Suppressor macrophage treated with lipopolysaccharide for 1 hour (primary cell): ENCODE data around the gene TRIM49D1.
A peak's percentile ranks its signal among the peaks of the same experiment; 100 is the strongest.
"Not testable (repeated sequence)": the region's sequence is repeated elsewhere in the genome, so short reads cannot be mapped to it uniquely, and the experiment has no call there.

Source experiments
- DNase-seq, 3 donors: peaks; one replicate each; pipeline ENCODE4 v3.0.0-alpha.2; 2020 to 2022

TRIM49D1 gene

GRCh38 chr11:89922195-89922660, at the start of gene TRIM49D1:
TRIM49D1 (minus strand) TSS chr11:89922245; CDS start chr11:89917710, 4,535 bp downstream.
- no peak for DNase-seq

GRCh38 chr11:89965737-89966136, 43.7 kb upstream of the TRIM49D1 start, which contains the start of gene TRIM64:
TRIM64 (plus strand) TSS chr11:89966037; CDS start chr11:89968504, 2,467 bp downstream.
- not testable (repeated sequence) for DNase-seq

GRCh38 chr11:89960833-89961232, 38.8 kb upstream of the TRIM49D1 start:
- not testable (repeated sequence) for DNase-seq

- not testable (repeated sequence) for DNase-seq
Measured at GRCh38 chr11:89923764-89924163, 1.7 kb upstream of the TRIM49D1 start, which contains the start of gene TRIM49D2. TRIM49D2 (plus strand) TSS chr11:89924064; CDS start chr11:89926762, 2,698 bp downstream.

- DNase-seq = not testable (repeated sequence)
Measured at GRCh38 chr11:89900809-89901208, 21.2 kb downstream of the TRIM49D1 start.

GRCh38 chr11:89893245-89893644, 28.8 kb downstream of the TRIM49D1 start:
- DNase-seq = not testable (repeated sequence)

GRCh38 chr11:89877511-89877910, 44.5 kb downstream of the TRIM49D1 start:
- DNase-seq = not testable (repeated sequence)

- DNase-seq = not testable (repeated sequence)
Measured at GRCh38 chr11:89872588-89872987, 49.5 kb downstream of the TRIM49D1 start.

GRCh38 chr11:89865223-89865622, 56.8 kb downstream of the TRIM49D1 start:
- DNase-seq = not testable (repeated sequence)

GRCh38 chr11:89863906-89864704, 57.9 kb downstream of the TRIM49D1 start:
- DNase-seq = peak in 1 of 3 donors; percentile 15
